ENCODE data around the gene CLNK. TPM values are rescaled to one million over a fixed set of nuclear protein-coding genes. Genes with fewer than 3 reads are reported as not detected.

CLNK gene
- total RNA-seq, 2 donors from 2014 or later, result not detected

GRCh38 chr4:10584042-10584441 lies 100.5 kb downstream of the CLNK start:
- no peaks in the 10 kb centered on the region for H3K9me3 ChIP-seq (ENCODE audit: control insufficient read depth, low read length)
- Mint-ChIP-seq H3K4me1 (peaks cover 11% of the 10 kb centered on the region), H3K27ac (no peak overlapping the region), H3K9me3 (no peaks in the 10 kb centered on the region), H3K4me3 (no peak overlapping the region), H3K36me3 (ENCODE audit: low read depth) (no peaks in the 10 kb centered on the region), H3K27me3 (ENCODE audit: insufficient read depth) (no peaks in the 10 kb centered on the region)
- TF ChIP-seq CTCF (conservative IDR thresholded peaks at IDR 0.05), result no peak
- no peaks in the 10 kb centered on the region for H3K4me1 ChIP-seq (ENCODE audit: control insufficient read depth, insufficient read depth, low read length)
- no peaks in the 10 kb centered on the region for H3K27me3 ChIP-seq (ENCODE audit: control insufficient read depth, insufficient read depth, low read length, poor library complexity, severe bottlenecking)
- H3K36me3 ChIP-seq (ENCODE audit: control insufficient read depth, insufficient read depth, low read length), result no peaks in the 10 kb centered on the region
- no peak overlapping the region for H3K4me3 ChIP-seq (ENCODE audit: low read length)
- DNase-seq, result no peak
- WGBS, 2 experiments (ENCODE audit: insufficient coverage in 1 of 2, insufficient read length in 1 of 2), result 85 to 93% methylated on average over 2 of the region's 2 CpGs
- no peak overlapping the region for H3K9ac ChIP-seq (ENCODE audit: extremely low read depth, low read length, poor library complexity, severe bottlenecking)
- no peak overlapping the region for H3K27ac ChIP-seq (ENCODE audit: low read depth, low read length)

- Mint-ChIP-seq H3K27me3 (ENCODE audit: insufficient read depth) (no peaks in the 10 kb centered on the region), H3K4me1 (peaks cover 6% of the 10 kb centered on the region), H3K4me3 (no peak overlapping the region), H3K27ac (no peak overlapping the region), H3K36me3 (ENCODE audit: low read depth) (no peaks in the 10 kb centered on the region), H3K9me3 (no peaks in the 10 kb centered on the region)
- Histone ChIP-seq H3K4me1 (ENCODE audit: control insufficient read depth, insufficient read depth, low read length) (no peaks in the 10 kb centered on the region), H3K36me3 (ENCODE audit: control insufficient read depth, insufficient read depth, low read length) (no peaks in the 10 kb centered on the region), H3K27me3 (ENCODE audit: control insufficient read depth, insufficient read depth, low read length, poor library complexity, severe bottlenecking) (no peaks in the 10 kb centered on the region), H3K9me3 (ENCODE audit: control insufficient read depth, low read length) (no peaks in the 10 kb centered on the region), H3K27ac (ENCODE audit: low read depth, low read length) (no peak overlapping the region), H3K4me3 (ENCODE audit: low read length) (no peak overlapping the region), H3K9ac (ENCODE audit: extremely low read depth, low read length, poor library complexity, severe bottlenecking) (no peak overlapping the region)
- WGBS, 2 experiments (ENCODE audit: insufficient coverage in 1 of 2, insufficient read length in 1 of 2), result 83 to 94% methylated on average over 5 to 8 of the region's 8 CpGs
- TF ChIP-seq CTCF (conservative IDR thresholded peaks at IDR 0.05), result no peak
- no peak for DNase-seq
Observed at GRCh38 chr4:10582951-10583350, 101.6 kb downstream of the CLNK start.

GRCh38 chr4:10582059-10582686 lies 102.4 kb downstream of the CLNK start:
- Histone ChIP-seq H3K9ac (ENCODE audit: extremely low read depth, low read length, poor library complexity, severe bottlenecking) (no peak overlapping the region), H3K27ac (ENCODE audit: low read depth, low read length) (no peak overlapping the region), H3K9me3 (ENCODE audit: control insufficient read depth, low read length) (no peaks in the 10 kb centered on the region), H3K27me3 (ENCODE audit: control insufficient read depth, insufficient read depth, low read length, poor library complexity, severe bottlenecking) (no peaks in the 10 kb centered on the region), H3K36me3 (ENCODE audit: control insufficient read depth, insufficient read depth, low read length) (no peaks in the 10 kb centered on the region), H3K4me3 (ENCODE audit: low read length) (no peak overlapping the region), H3K4me1 (ENCODE audit: control insufficient read depth, insufficient read depth, low read length) (no peaks in the 10 kb centered on the region)
- H3K4me3 Mint-ChIP-seq, result no peak overlapping the region
- WGBS, 2 experiments (ENCODE audit: insufficient coverage in 1 of 2, insufficient read length in 1 of 2), result 67 to 69% methylated on average over 2 to 3 of the region's 3 CpGs
- H3K9me3 Mint-ChIP-seq, result no peaks in the 10 kb centered on the region
- H3K36me3 Mint-ChIP-seq (ENCODE audit: low read depth), result no peaks in the 10 kb centered on the region
- H3K4me1 Mint-ChIP-seq, result peaks cover 1% of the 10 kb centered on the region
- no peak overlapping the region for H3K27ac Mint-ChIP-seq
- no peaks in the 10 kb centered on the region for H3K27me3 Mint-ChIP-seq (ENCODE audit: insufficient read depth)
- peak; percentile 69 for DNase-seq
- peak; percentile 98 for TF ChIP-seq CTCF (conservative IDR thresholded peaks at IDR 0.05)
